GM21360 (cell line): ENCODE results near the gene FHIT.
A peak's percentile ranks its signal among the peaks of the same experiment; 100 is the strongest.

Source experiments
- ATAC-seq: cut with Tn5 transposase; IDR thresholded peaks from one replicate; pipeline ENCODE4 v1.9.1; 2021; ENCODE audit warnings: mild to moderate bottlenecking, moderate library complexity; ENCODE audit not compliant: unreplicated experiment

The FHIT gene

GRCh38 chr3:60094392-60094947 lies 1156.8 kb downstream of the FHIT start:
- ATAC-seq = no peak

GRCh38 chr3:60090548-60090947 lies 1160.7 kb downstream of the FHIT start:
- no peak for ATAC-seq

GRCh38 chr3:60086811-60087210 lies 1164.4 kb downstream of the FHIT start:
- peak; percentile 92 for ATAC-seq

- no peak for ATAC-seq
Measured at GRCh38 chr3:60085649-60086048, 1165.6 kb downstream of the FHIT start.

- no peak for ATAC-seq
Measured at GRCh38 chr3:60081381-60082095, 1169.7 kb downstream of the FHIT start.

- peak; percentile 67 for ATAC-seq
Measured at GRCh38 chr3:60080648-60081047, 1170.6 kb downstream of the FHIT start.

GRCh38 chr3:60079076-60079475 lies 1172.2 kb downstream of the FHIT start:
- ATAC-seq = no peak

- ATAC-seq = no peak
Measured at GRCh38 chr3:60076331-60076730, 1174.9 kb downstream of the FHIT start.

GRCh38 chr3:60073942-60074341 lies 1177.3 kb downstream of the FHIT start:
- no peak for ATAC-seq

- no peak for ATAC-seq
Measured at GRCh38 chr3:60073228-60073627, 1178.0 kb downstream of the FHIT start.

- ATAC-seq = no peak
Measured at GRCh38 chr3:60070366-60070765, 1180.9 kb downstream of the FHIT start.

GRCh38 chr3:60065227-60065868 lies 1185.9 kb downstream of the FHIT start:
- no peak for ATAC-seq

- ATAC-seq = no peak
Measured at GRCh38 chr3:60064210-60065178, 1186.8 kb downstream of the FHIT start.

- ATAC-seq = no peak
Measured at GRCh38 chr3:60056404-60056803, 1194.8 kb downstream of the FHIT start.

- ATAC-seq = no peak
Measured at GRCh38 chr3:60055765-60056164, 1195.5 kb downstream of the FHIT start.

- ATAC-seq = no peak
Measured at GRCh38 chr3:60053526-60054265, 1197.6 kb downstream of the FHIT start.

- ATAC-seq = no peak
Measured at GRCh38 chr3:60048447-60048848, 1202.8 kb downstream of the FHIT start.

- no peak for ATAC-seq
Measured at GRCh38 chr3:60047426-60048200, 1203.6 kb downstream of the FHIT start.

- ATAC-seq = no peak
Measured at GRCh38 chr3:60046210-60046609, 1205.0 kb downstream of the FHIT start.

- no peak for ATAC-seq
Measured at GRCh38 chr3:60045686-60046085, 1205.6 kb downstream of the FHIT start.
